ENCODE data around the gene PKN1. TPM values are rescaled to one million over a fixed set of nuclear protein-coding genes. Genes with fewer than 3 reads are reported as not detected.

PKN1 gene
- total and polyA plus RNA-seq, 2 of the 4 experiments (the other 2 are of a cell fraction): 39.1 to 41.4 TPM

GRCh38 chr19:14471436-14472187 lies 38.5 kb downstream of the PKN1 start (continued):
- TF ChIP-seq, protein P1, sequence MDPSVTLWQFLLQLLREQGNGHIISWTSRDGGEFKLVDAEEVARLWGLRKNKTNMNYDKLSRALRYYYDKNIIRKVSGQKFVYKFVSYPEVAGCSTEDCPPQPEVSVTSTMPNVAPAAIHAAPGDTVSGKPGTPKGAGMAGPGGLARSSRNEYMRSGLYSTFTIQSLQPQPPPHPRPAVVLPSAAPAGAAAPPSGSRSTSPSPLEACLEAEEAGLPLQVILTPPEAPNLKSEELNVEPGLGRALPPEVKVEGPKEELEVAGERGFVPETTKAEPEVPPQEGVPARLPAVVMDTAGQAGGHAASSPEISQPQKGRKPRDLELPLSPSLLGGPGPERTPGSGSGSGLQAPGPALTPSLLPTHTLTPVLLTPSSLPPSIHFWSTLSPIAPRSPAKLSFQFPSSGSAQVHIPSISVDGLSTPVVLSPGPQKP (IDR thresholded peaks at IDR 0.05; ENCODE audit: borderline replicate concordance, low read depth, low read length): no peak

- no peaks in the 10 kb centered on the region for H3K9me3 ChIP-seq (ENCODE audit: control insufficient read depth, insufficient read depth, low read length)
- POLR2A ChIA-PET (ENCODE audit: unreplicated experiment): no interaction called here
- TF ChIP-seq RAD21 (IDR thresholded peaks at IDR 0.05; ENCODE audit: low read length) (peak; percentile 51), CTCF (conservative IDR thresholded peaks at IDR 0.05; ENCODE audit: low read depth, low read length) (peak; percentile 74), SMC3 (IDR thresholded peaks at IDR 0.05; ENCODE audit: low read depth, low read length) (peak; percentile 43)
- TF ChIP-seq, protein P2, sequence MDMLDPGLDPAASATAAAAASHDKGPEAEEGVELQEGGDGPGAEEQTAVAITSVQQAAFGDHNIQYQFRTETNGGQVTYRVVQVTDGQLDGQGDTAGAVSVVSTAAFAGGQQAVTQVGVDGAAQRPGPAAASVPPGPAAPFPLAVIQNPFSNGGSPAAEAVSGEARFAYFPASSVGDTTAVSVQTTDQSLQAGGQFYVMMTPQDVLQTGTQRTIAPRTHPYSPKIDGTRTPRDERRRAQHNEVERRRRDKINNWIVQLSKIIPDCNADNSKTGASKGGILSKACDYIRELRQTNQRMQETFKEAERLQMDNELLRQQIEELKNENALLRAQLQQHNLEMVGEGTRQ (IDR thresholded peaks at IDR 0.05; ENCODE audit: low read depth, low read length): no peak
These were observed 39.3 kb downstream of the PKN1 start for GRCh38 chr19:14472202-14472938.

More at GRCh38 chr19:14472202-14472938, 39.3 kb downstream of the PKN1 start:
- Histone ChIP-seq H3K14ac (replicated peaks; ENCODE audit: low read depth, low read length) (no peak overlapping the region), H3K27ac (ENCODE audit: insufficient read depth, low read length) (no peak overlapping the region), H2BK120ac (ENCODE audit: low read depth, low read length) (no peak overlapping the region), H3K4ac (ENCODE audit: low read depth, low read length) (no peak overlapping the region), H3K27me3 (ENCODE audit: control insufficient read depth, insufficient read depth, low read length) (no peaks in the 10 kb centered on the region), H3K4me3 (ENCODE audit: insufficient read depth, low read depth, low read length) (no peak overlapping the region), H4K8ac (ENCODE audit: low read depth in 2 of 2, low read length in 2 of 2) (no peak overlapping the region), H3K4me1 (ENCODE audit: control insufficient read depth, insufficient read depth, low read length) (peaks cover 25% of the 10 kb centered on the region), H3K56ac (ENCODE audit: extremely low read depth, insufficient read depth, low read length) (no peak overlapping the region), H3K79me1 (ENCODE audit: low read depth in 1 of 2, low read length in 2 of 2) (peaks cover 0 to 19% of the 10 kb centered on the region in 2 experiments; a peak in 2 of 4 replicates), H3K36me3 (ENCODE audit: control insufficient read depth, insufficient read depth, low read length) (peaks cover 24% of the 10 kb centered on the region), H2BK15ac (ENCODE audit: low read depth, low read length) (no peak overlapping the region), H3K18ac (ENCODE audit: low read depth, low read length) (no peak overlapping the region), H2AFZ (replicated peaks; ENCODE audit: low read length, poor library complexity) (peak overlapping the region; percentile 76), H2BK20ac (ENCODE audit: low read depth, low read length) (no peak overlapping the region), H3K9me1 (ENCODE audit: insufficient read depth, low read length) (0 out of 2 replicates have a peak, but pooled peaks cover 5% of the 10 kb centered on the region), H4K91ac (ENCODE audit: insufficient read depth, low read depth, low read length) (no peak overlapping the region), H3K23ac (ENCODE audit: low read depth, low read length) (no peak overlapping the region), H2BK5ac (ENCODE audit: low read depth, low read length, poor library complexity, severe bottlenecking) (no peak overlapping the region), H4K20me1 (ENCODE audit: insufficient read depth, low read length) (peaks cover 10% of the 10 kb centered on the region), H2AK9ac (replicated peaks; ENCODE audit: low read depth, low read length, poor library complexity) (peak overlapping the region; percentile 55), H4K5ac (ENCODE audit: low read depth, low read length) (no peak overlapping the region), H2AK5ac (ENCODE audit: low read depth, low read length) (no peak overlapping the region), H3K9ac (ENCODE audit: low read depth, low read length) (no peak overlapping the region), H3K4me2 (ENCODE audit: low read depth, low read length) (no peak overlapping the region)
- 42% methylated on average over 38 of the region's 66 CpGs; no CpG with 5 or more reads in 1 of the 2 experiments for WGBS, 2 experiments (ENCODE audit: extremely low coverage in 2 of 2, insufficient read length in 1 of 2)
- dilution Hi-C loops (cut with HindIII; ENCODE audit: low sequenced_read_pairs, unreplicated experiment): no loop called here
- in situ Hi-C loops (cut with MboI; ENCODE audit: low sequenced_read_pairs): loop anchor here (10.0 kb wide), 1 partner anchor 588 kb away; no protein-coding TSS in a partner anchor
- DNase-seq (peak; percentile 18), ATAC-seq (ENCODE audit: low read depth) (peak; percentile 55)
- CTCF ChIA-PET: no interaction called here
- no TSS peak for BruUV-seq (replicated peaks)
- intact Hi-C loops (cut with micrococcal nuclease): no loop called here

Data from IMR-90 (cell line).